ES-I3 (cell line): ENCODE results near the gene IKZF2.

ENCODE experiments used
- H3K36me3 ChIP-seq: 2 replicates; pipeline ENCODE4 v1.6.1; 2013; ENCODE audit warnings: mild to moderate bottlenecking, low read length, control low read depth, moderate library complexity; ENCODE audit not compliant: insufficient read depth
- H3K4me1 ChIP-seq: 2 replicates; pipeline ENCODE4 v1.6.1; 2013; ENCODE audit warnings: mild to moderate bottlenecking, control low read depth, low read length; ENCODE audit not compliant: insufficient read depth
- H3K9ac ChIP-seq: 2 replicates; pipeline ENCODE4 v1.6.1; 2013; ENCODE audit warnings: low read depth, mild to moderate bottlenecking, low read length, moderate library complexity
- H3K9me3 ChIP-seq: 2 replicates; pipeline ENCODE4 v1.6.1; 2013; ENCODE audit warnings: mild to moderate bottlenecking, low read length, moderate library complexity; ENCODE audit not compliant: control insufficient read depth, insufficient read depth

Gene IKZF2

DNA sequence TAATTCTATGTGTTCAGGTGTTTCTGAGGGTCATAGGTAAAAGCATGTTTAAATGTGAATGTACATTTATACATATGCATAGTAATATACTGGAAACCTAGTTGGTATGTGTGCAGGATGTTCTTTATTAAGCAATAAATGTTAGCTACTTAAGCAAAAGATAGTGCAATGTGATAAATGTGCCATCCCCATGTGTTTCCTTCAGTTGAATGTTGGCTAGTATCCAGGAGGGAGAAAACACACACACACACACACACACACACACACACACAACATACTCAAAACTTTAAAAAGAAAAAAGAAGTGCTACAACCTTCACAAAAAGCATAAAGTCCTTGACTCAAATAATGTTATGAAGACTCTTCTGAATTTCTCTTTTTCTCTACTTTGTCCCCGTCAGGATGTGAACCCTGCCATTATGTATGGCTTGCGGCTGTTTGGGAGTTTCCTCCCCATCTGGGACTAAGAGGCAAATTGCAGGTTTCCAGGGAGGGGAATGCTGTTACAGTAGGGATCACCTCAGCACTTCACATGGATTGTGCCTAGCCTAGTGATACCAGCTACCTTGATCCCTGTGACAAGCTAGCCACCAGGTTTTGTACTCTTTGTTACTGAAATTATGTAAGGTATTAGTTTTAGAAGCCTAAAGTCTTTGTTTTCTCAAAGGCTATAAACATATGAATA, 82.6 kb downstream of the IKZF2 start:
- Histone ChIP-seq H3K9ac (no peak overlapping the region), H3K4me1 (peaks cover 12% of the 10 kb centered on the region), H3K9me3 (no peaks in the 10 kb centered on the region), H3K36me3 (no peaks in the 10 kb centered on the region)

- Histone ChIP-seq H3K4me1 (peaks cover 12% of the 10 kb centered on the region), H3K9ac (no peak overlapping the region), H3K9me3 (no peaks in the 10 kb centered on the region), H3K36me3 (no peaks in the 10 kb centered on the region)
Measured at GRCh38 chr2:213067888-213068287, 83.5 kb downstream of the IKZF2 start.

- Histone ChIP-seq H3K36me3 (no peaks in the 10 kb centered on the region), H3K9me3 (no peaks in the 10 kb centered on the region), H3K4me1 (peaks cover 12% of the 10 kb centered on the region), H3K9ac (no peak overlapping the region)
Measured at GRCh38 chr2:213066443-213066743, 85.0 kb downstream of the IKZF2 start.

DNA sequence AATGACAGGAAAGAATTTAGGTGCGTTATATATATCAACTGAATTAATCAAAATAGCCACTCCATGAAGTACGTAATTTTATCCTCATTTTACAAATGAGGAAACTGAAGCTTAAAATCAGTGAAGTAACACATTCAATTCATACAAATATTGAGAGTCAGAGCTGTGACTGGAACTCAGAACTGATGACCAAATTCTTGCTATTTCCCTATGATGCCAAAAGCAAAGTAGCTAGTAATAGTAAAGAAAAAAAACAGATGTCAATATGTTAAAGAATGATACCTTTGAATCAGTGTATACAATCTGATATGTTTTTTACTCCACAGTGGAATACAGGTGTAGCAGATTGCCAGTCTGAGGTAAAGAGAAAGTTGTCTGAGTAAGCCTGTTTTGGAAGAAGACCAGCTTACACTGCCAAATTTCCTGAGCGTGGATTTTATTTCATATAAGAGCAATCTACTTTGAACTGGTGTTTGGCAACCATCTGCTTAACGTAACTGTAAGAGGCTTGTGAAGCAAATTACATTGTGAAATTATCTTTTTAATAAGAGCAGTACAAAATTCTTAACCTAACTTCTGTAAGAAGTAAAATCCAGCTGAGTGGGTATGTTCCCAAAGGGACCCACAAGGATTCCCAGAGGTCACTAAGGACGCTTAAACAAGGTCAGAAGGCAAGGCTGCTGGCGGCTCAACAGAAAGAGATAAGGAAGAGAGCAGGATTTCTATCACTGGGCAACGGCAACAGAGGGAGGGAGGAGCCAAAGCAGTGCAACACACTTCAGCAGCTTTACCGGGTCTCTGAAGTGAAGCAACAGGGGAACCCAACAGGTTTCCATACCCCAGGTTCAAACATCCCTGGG, 85.6 kb downstream of the IKZF2 start:
- H3K9me3 ChIP-seq: no peaks in the 10 kb centered on the region
- no peaks in the 10 kb centered on the region for H3K36me3 ChIP-seq
- no peak overlapping the region for H3K9ac ChIP-seq
- peaks cover 12% of the 10 kb centered on the region for H3K4me1 ChIP-seq

DNA sequence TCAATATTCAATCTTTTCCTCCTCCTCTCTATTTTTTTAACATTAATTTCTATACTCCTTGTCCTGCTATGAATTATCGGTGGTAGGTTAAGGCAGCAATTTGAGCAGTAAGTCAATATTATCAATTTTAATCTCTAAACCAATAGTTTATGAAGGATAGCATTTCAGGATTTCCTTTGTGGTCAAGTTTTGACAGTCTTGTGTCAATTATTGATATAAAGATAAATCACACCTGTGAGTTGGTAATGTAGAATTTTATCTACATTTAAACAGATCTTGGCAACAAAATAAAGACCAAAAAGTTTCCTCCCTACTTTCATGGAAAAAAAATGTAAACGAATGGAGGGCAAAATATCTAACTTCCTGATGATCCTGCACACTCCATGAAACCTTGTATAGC, 87.3 kb downstream of the IKZF2 start:
- Histone ChIP-seq H3K36me3 (no peaks in the 10 kb centered on the region), H3K4me1 (peaks cover 6% of the 10 kb centered on the region), H3K9ac (no peak overlapping the region), H3K9me3 (no peaks in the 10 kb centered on the region)

- Histone ChIP-seq H3K4me1 (no peaks in the 10 kb centered on the region), H3K36me3 (no peaks in the 10 kb centered on the region), H3K9ac (no peak overlapping the region), H3K9me3 (no peaks in the 10 kb centered on the region)
Measured at GRCh38 chr2:213057977-213058376, 93.4 kb downstream of the IKZF2 start.

DNA sequence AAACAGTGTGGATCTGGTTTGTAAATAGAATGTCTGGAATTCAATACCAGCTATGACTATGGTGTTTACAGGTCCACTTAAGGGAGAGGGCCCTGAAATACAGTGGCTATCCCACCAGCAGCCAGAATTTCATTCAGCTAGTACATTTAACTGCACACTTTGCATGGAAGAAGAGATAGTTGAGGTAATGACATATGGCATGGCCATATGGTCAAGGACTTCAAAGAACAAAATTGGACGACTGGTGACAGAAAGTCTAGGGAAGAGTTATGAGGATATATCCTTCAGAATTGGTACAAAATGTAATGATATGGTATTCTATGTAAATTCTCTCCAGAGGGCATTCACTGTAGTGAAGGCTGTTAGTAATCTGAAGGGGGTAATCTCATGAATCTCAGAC, 105.0 kb downstream of the IKZF2 start:
- Histone ChIP-seq H3K36me3 (no peaks in the 10 kb centered on the region), H3K4me1 (no peaks in the 10 kb centered on the region), H3K9me3 (no peaks in the 10 kb centered on the region), H3K9ac (no peak overlapping the region)

DNA sequence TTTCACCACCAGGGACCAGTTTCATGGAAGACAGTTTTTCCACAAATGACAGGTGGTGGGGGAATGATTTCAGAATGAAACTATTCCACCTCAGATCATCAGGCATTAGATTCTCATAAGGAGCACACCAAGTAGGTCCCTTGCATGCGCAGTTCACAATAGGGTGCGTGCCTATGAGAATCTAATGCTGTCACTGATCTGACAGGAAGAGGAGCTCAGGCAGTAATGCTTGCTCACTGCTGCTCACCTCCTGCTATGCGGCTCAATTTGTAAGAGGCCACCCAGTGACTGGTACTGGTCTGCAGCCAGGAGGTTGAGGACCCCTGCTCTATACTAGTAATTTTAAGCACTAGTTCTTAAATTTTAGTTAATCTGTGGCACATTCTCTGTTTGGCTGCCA, 107.8 kb downstream of the IKZF2 start:
- no peak overlapping the region for H3K9ac ChIP-seq
- no peaks in the 10 kb centered on the region for H3K36me3 ChIP-seq
- H3K9me3 ChIP-seq: no peaks in the 10 kb centered on the region
- no peaks in the 10 kb centered on the region for H3K4me1 ChIP-seq

DNA sequence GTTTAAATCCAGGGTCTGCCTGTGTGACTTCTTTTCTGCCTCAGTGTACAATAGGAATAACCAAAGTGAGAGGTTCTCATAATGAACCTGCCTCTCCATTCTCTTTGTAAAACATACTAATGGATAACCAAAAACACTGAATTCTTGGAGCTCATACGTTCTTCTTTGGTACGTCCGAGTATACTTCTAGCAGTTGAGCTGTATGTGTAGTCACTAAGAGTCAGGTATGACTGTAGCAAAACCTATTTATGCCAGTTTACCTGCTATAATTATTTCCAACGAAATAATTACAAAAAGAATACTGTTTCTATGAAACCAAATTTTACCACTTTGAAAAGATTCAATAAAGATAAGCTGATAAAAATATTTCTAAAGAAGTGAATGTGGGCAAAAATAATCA, 109.2 kb downstream of the IKZF2 start:
- no peaks in the 10 kb centered on the region for H3K9me3 ChIP-seq
- H3K4me1 ChIP-seq: no peaks in the 10 kb centered on the region
- H3K9ac ChIP-seq: no peak overlapping the region
- H3K36me3 ChIP-seq: no peaks in the 10 kb centered on the region

DNA sequence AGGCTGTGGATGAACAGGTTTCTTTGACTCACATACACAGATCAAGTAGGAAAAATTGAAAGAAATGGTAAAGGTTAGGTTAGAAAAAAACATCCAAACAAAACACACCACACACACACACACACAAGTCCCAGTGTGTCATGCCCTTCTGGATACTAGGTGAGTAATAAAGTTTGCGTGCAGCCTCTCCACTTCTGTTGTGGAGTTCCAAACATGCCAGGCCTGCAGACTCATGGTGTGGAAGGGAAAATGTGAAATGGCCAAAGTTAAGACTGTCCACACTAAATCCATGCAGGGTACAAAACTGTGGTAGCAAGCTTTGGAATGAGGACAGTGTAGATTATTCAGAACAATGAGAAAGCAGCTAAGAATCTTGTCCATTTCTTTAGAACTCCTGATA, 114.6 kb downstream of the IKZF2 start:
- Histone ChIP-seq H3K36me3 (no peaks in the 10 kb centered on the region), H3K4me1 (no peaks in the 10 kb centered on the region), H3K9me3 (no peaks in the 10 kb centered on the region), H3K9ac (no peak overlapping the region)

DNA sequence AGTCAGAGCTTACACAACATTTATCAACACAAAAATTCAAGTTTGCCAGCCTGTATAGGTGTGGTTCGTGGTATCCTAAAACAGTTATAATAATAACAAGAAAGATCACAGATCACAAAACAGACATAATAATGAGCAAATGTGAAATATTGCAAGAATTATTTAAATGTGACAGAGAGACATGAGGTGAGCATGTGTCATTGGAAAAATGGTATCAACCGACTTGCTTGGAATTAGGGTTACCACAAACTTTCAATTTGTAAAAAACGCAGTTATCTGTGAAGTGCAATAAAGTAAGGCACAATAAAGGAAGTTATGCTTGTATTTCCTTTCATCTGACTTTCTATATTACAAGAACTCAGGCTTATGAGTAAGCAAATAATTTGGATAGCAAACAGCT, 116.8 kb downstream of the IKZF2 start:
- Histone ChIP-seq H3K9me3 (no peaks in the 10 kb centered on the region), H3K4me1 (no peaks in the 10 kb centered on the region), H3K36me3 (no peaks in the 10 kb centered on the region), H3K9ac (no peak overlapping the region)

GRCh38 chr2:213032607-213033006, 118.8 kb downstream of the IKZF2 start:
- H3K4me1 ChIP-seq: no peaks in the 10 kb centered on the region
- H3K9ac ChIP-seq: no peak overlapping the region
- no peaks in the 10 kb centered on the region for H3K9me3 ChIP-seq
- no peaks in the 10 kb centered on the region for H3K36me3 ChIP-seq

- no peaks in the 10 kb centered on the region for H3K9me3 ChIP-seq
- no peaks in the 10 kb centered on the region for H3K36me3 ChIP-seq
- H3K9ac ChIP-seq: no peak overlapping the region
- H3K4me1 ChIP-seq: no peaks in the 10 kb centered on the region
Measured at GRCh38 chr2:213022987-213023386, 128.4 kb downstream of the IKZF2 start.

DNA sequence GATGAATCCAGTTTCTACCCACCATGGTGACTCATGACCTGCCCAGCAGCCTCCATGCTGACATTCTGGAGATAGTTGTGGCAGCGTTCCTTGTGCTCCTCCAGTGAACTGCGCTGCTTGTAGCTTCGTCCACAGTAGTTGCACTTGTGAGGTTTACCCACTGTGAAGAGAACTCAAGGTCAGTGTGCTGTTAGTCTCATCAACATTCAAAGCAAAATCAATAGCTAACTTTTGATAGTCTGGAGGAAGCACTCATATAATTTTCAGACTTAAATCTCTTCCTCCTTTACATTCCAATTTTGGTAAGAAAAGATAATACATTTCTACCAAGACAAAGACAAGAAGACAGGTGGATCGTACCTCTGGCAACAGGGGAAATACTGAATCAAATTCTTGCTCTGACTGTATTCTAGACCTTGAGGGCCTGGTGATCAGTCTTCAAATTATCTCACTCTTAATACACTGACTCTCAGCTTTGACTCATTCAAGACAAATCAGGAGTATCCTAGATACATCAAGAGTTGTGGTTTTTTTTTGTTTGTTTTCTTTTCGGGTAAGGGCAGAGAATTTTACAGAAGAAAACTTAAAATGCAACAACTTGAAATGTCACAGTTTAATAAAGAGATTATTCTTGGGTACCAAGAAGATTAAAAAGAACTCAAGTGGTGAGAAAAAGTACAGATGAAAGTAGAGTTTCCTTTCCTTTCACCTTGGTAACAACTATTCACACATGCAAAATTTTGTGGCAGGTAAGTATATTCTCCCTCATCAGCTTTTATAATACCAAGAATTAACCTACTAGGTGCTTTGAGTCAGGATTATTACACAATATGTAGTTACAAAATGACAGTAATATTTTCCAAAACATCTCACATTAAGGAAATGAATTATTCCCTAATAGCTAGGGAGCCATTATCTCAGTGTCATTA, 129.2 kb downstream of the IKZF2 start:
- Histone ChIP-seq H3K36me3 (no peaks in the 10 kb centered on the region), H3K9ac (no peak overlapping the region), H3K4me1 (no peaks in the 10 kb centered on the region), H3K9me3 (no peaks in the 10 kb centered on the region)
